Esophagus (tissue), 2 donors: ENCODE measurements around the gene ZNF366. TPM values are rescaled to one million over a fixed set of nuclear protein-coding genes. Genes with fewer than 3 reads are reported as not detected.

Experiments used
- H3K27ac ChIP-seq, 2 donors: one replicate each; pipeline ENCODE4 v1.5.1; 2013; ENCODE audit warnings: low read depth in 2 of 2, mild to moderate bottlenecking in 2 of 2, inconsistent platforms in 1 of 2, low read length in 1 of 2, moderate library complexity in 1 of 2
- H3K27me3 ChIP-seq, 2 donors: one replicate each; pipeline ENCODE4 v1.6.1; 2013; ENCODE audit warnings: low read length in 2 of 2, control low read depth in 1 of 2, mild to moderate bottlenecking in 1 of 2; ENCODE audit not compliant: insufficient read depth in 2 of 2, control insufficient read depth in 1 of 2
- H3K36me3 ChIP-seq, 2 donors: one replicate each; pipeline ENCODE4 v1.6.1; 2013; ENCODE audit warnings: low read length in 1 of 2; ENCODE audit not compliant: control insufficient read depth in 2 of 2, insufficient read depth in 2 of 2
- H3K4me1 ChIP-seq, 2 donors: one replicate each; pipeline ENCODE4 v1.6.1; 2013; ENCODE audit warnings: low read length in 1 of 2; ENCODE audit not compliant: control insufficient read depth in 2 of 2, insufficient read depth in 2 of 2
- H3K4me3 ChIP-seq, 2 donors: one replicate each; pipeline ENCODE4 v1.5.1; 2013; ENCODE audit warnings: low read length in 2 of 2, mild to moderate bottlenecking in 2 of 2, low read depth in 1 of 2, moderate library complexity in 1 of 2
- H3K9me3 ChIP-seq, 2 donors: one replicate each; pipeline ENCODE4 v1.6.1; 2013; ENCODE audit warnings: mild to moderate bottlenecking in 2 of 2, low read depth in 1 of 2, low read length in 1 of 2, moderate library complexity in 1 of 2; ENCODE audit not compliant: control insufficient read depth in 2 of 2, insufficient read depth in 1 of 2
- WGBS, 2 donors: extraction: QIAGEN DNeasy Blood & Tissue Kit; methylation state at CpG; one replicate each; pipeline ENCODE4 v1.1.7; 2013; 5-methylcytosine and 5-hydroxymethylcytosine counted together
- polyA plus RNA-seq, 2 donors: library from polyadenylated mRNA; stranded (reverse); fragments of 200-250 nt; gene quantifications; one replicate each; pipeline ENCODE4 v1.2.3, GENCODE V29; 2013
- donor health status: healthy with polysubstance abuse.
- donor health status: Bipolar disorder and iron deficiency.

The ZNF366 gene
- polyA plus RNA-seq, 2 donors: 0.21 to 0.26 TPM

- Histone ChIP-seq H3K27ac (no peak overlapping the region), H3K4me3 (no peak overlapping the region), H3K4me1 (peaks cover 0 to 3% of the 10 kb centered on the region in 2 donors), H3K27me3 (no peaks in the 10 kb centered on the region), H3K9me3 (no peaks in the 10 kb centered on the region), H3K36me3 (no peaks in the 10 kb centered on the region)
- WGBS, 2 donors: 49 to 59% methylated on average over 1 of the region's 1 CpG
Measured at GRCh38 chr5:72428669-72429068, 78.5 kb downstream of the ZNF366 start.

GRCh38 chr5:72427488-72428437 lies 79.4 kb downstream of the ZNF366 start:
- no peak overlapping the region for H3K4me3 ChIP-seq
- no peaks in the 10 kb centered on the region for H3K36me3 ChIP-seq
- no peaks in the 10 kb centered on the region for H3K27me3 ChIP-seq
- H3K27ac ChIP-seq: peak overlapping the region; percentile 1 to 11
- WGBS, 2 donors: 24 to 34% methylated on average over 6 of the region's 6 CpGs
- peaks cover 0 to 3% of the 10 kb centered on the region in 2 donors for H3K4me1 ChIP-seq
- H3K9me3 ChIP-seq: no peaks in the 10 kb centered on the region

- no peaks in the 10 kb centered on the region for H3K9me3 ChIP-seq
- no peaks in the 10 kb centered on the region for H3K36me3 ChIP-seq
- no peaks in the 10 kb centered on the region for H3K27me3 ChIP-seq
- no peaks in the 10 kb centered on the region for H3K4me1 ChIP-seq
- H3K4me3 ChIP-seq: no peak overlapping the region
- no peak overlapping the region for H3K27ac ChIP-seq
- 47 to 66% methylated on average over 2 of the region's 2 CpGs for WGBS, 2 donors
Measured at GRCh38 chr5:72427016-72427415, 80.2 kb downstream of the ZNF366 start.

GRCh38 chr5:72426019-72426418 lies 81.2 kb downstream of the ZNF366 start:
- H3K27me3 ChIP-seq: no peaks in the 10 kb centered on the region
- no peak overlapping the region for H3K4me3 ChIP-seq
- H3K27ac ChIP-seq: no peak overlapping the region
- H3K4me1 ChIP-seq: no peaks in the 10 kb centered on the region
- H3K36me3 ChIP-seq: no peaks in the 10 kb centered on the region
- no peaks in the 10 kb centered on the region for H3K9me3 ChIP-seq

GRCh38 chr5:72418271-72418670 lies 88.9 kb downstream of the ZNF366 start:
- no peaks in the 10 kb centered on the region for H3K4me1 ChIP-seq
- H3K27me3 ChIP-seq: no peaks in the 10 kb centered on the region
- no peaks in the 10 kb centered on the region for H3K36me3 ChIP-seq
- 87 to 88% methylated on average over 9 of the region's 9 CpGs for WGBS, 2 donors
- no peak overlapping the region for H3K4me3 ChIP-seq
- no peak overlapping the region for H3K27ac ChIP-seq
- H3K9me3 ChIP-seq: no peaks in the 10 kb centered on the region

GRCh38 chr5:72417333-72418062 lies 89.7 kb downstream of the ZNF366 start:
- Histone ChIP-seq H3K27me3 (no peaks in the 10 kb centered on the region), H3K4me1 (no peaks in the 10 kb centered on the region), H3K9me3 (no peaks in the 10 kb centered on the region), H3K4me3 (no peak overlapping the region), H3K27ac (no peak overlapping the region), H3K36me3 (no peaks in the 10 kb centered on the region)
- 90 to 92% methylated on average over 43 to 48 of the region's 48 CpGs for WGBS, 2 donors

GRCh38 chr5:72415616-72416325 lies 91.4 kb downstream of the ZNF366 start:
- H3K9me3 ChIP-seq: no peaks in the 10 kb centered on the region
- H3K27ac ChIP-seq: no peak overlapping the region
- H3K27me3 ChIP-seq: no peaks in the 10 kb centered on the region
- no peaks in the 10 kb centered on the region for H3K36me3 ChIP-seq
- no peak overlapping the region for H3K4me3 ChIP-seq
- WGBS, 2 donors: 89 to 93% methylated on average over 5 of the region's 5 CpGs
- no peaks in the 10 kb centered on the region for H3K4me1 ChIP-seq

GRCh38 chr5:72412283-72413055 lies 94.7 kb downstream of the ZNF366 start:
- WGBS, 2 donors: 74 to 84% methylated on average over 4 of the region's 4 CpGs
- Histone ChIP-seq H3K4me1 (no peaks in the 10 kb centered on the region), H3K27ac (no peak overlapping the region)

More at GRCh38 chr5:72412283-72413055, 94.7 kb downstream of the ZNF366 start:
- Histone ChIP-seq H3K36me3 (no peaks in the 10 kb centered on the region), H3K27me3 (no peaks in the 10 kb centered on the region), H3K4me3 (no peak overlapping the region), H3K9me3 (no peaks in the 10 kb centered on the region)
